ENCODE data around the gene OR10A4.

OR10A4 gene

DNA sequence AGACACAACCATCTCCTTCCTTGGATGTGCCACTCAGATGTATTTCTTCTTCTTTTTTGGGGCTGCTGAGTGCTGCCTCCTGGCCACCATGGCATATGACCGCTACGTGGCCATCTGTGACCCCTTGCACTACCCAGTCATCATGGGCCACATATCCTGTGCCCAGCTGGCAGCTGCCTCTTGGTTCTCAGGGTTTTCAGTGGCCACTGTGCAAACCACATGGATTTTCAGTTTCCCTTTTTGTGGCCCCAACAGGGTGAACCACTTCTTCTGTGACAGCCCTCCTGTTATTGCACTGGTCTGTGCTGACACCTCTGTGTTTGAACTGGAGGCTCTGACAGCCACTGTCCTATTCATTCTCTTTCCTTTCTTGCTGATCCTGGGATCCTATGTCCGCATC is 489 bp downstream of the OR10A4 start:
- TF ChIP-seq ZNF677 (tag by site-specific recombination; IDR thresholded peaks at IDR 0.05) (no peak), YY2 (tag by site-specific recombination; IDR thresholded peaks at IDR 0.05) (no peak), ZNF555 (tag by site-specific recombination; conservative IDR thresholded peaks at IDR 0.05) (no peak), ZNF114 (tag by site-specific recombination; IDR thresholded peaks at IDR 0.05) (no peak), ZNF596 (tag by site-specific recombination; IDR thresholded peaks at IDR 0.05) (no peak), ZNF785 (tag by site-specific recombination; IDR thresholded peaks at IDR 0.05) (no peak), RBAK (tag by site-specific recombination; IDR thresholded peaks at IDR 0.05) (no peak), ZNF221 (tag by site-specific recombination; IDR thresholded peaks at IDR 0.05; ENCODE audit: borderline replicate concordance) (no peak), BCL11A (tag by site-specific recombination; IDR thresholded peaks at IDR 0.05; ENCODE audit: low read depth) (no peak), ZNF76 (tag by site-specific recombination; IDR thresholded peaks at IDR 0.05; ENCODE audit: borderline replicate concordance, low read depth) (no peak), ZNF658 (tag by site-specific recombination; IDR thresholded peaks at IDR 0.05) (no peak), ZNF274 (IDR thresholded peaks at IDR 0.05; ENCODE audit: low read length) (no peak), ZNF274 (tag by site-specific recombination; IDR thresholded peaks at IDR 0.05; ENCODE audit: borderline replicate concordance) (no peak), ZNF175 (tag by site-specific recombination; IDR thresholded peaks at IDR 0.05) (no peak), ZNF530 (tag by site-specific recombination; IDR thresholded peaks at IDR 0.05; ENCODE audit: low read depth) (no peak)
- TF ChIP-seq, protein P1, sequence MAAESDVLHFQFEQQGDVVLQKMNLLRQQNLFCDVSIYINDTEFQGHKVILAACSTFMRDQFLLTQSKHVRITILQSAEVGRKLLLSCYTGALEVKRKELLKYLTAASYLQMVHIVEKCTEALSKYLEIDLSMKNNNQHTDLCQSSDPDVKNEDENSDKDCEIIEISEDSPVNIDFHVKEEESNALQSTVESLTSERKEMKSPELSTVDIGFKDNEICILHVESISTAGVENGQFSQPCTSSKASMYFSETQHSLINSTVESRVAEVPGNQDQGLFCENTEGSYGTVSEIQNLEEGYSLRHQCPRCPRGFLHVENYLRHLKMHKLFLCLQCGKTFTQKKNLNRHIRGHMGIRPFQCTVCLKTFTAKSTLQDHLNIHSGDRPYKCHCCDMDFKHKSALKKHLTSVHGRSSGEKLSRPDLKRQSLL (tag by site-specific recombination; IDR thresholded peaks at IDR 0.05) = no peak
- TF ChIP-seq, protein P2, sequence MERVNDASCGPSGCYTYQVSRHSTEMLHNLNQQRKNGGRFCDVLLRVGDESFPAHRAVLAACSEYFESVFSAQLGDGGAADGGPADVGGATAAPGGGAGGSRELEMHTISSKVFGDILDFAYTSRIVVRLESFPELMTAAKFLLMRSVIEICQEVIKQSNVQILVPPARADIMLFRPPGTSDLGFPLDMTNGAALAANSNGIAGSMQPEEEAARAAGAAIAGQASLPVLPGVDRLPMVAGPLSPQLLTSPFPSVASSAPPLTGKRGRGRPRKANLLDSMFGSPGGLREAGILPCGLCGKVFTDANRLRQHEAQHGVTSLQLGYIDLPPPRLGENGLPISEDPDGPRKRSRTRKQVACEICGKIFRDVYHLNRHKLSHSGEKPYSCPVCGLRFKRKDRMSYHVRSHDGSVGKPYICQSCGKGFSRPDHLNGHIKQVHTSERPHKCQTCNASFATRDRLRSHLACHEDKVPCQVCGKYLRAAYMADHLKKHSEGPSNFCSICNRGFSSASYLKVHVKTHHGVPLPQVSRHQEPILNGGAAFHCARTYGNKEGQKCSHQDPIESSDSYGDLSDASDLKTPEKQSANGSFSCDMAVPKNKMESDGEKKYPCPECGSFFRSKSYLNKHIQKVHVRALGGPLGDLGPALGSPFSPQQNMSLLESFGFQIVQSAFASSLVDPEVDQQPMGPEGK (tag by site-specific recombination; IDR thresholded peaks at IDR 0.05) = no peak
- TF ChIP-seq, protein P3, sequence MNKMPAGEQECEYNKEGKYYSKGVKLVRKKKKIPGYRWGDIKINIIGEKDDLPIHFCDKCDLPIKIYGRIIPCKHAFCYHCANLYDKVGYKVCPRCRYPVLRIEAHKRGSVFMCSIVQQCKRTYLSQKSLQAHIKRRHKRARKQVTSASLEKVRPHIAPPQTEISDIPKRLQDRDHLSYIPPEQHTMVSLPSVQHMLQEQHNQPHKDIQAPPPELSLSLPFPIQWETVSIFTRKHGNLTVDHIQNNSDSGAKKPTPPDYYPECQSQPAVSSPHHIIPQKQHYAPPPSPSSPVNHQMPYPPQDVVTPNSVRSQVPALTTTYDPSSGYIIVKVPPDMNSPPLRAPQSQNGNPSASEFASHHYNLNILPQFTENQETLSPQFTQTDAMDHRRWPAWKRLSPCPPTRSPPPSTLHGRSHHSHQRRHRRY (tag by site-specific recombination; IDR thresholded peaks at IDR 0.05) = no peak
- TF ChIP-seq, protein P4, sequence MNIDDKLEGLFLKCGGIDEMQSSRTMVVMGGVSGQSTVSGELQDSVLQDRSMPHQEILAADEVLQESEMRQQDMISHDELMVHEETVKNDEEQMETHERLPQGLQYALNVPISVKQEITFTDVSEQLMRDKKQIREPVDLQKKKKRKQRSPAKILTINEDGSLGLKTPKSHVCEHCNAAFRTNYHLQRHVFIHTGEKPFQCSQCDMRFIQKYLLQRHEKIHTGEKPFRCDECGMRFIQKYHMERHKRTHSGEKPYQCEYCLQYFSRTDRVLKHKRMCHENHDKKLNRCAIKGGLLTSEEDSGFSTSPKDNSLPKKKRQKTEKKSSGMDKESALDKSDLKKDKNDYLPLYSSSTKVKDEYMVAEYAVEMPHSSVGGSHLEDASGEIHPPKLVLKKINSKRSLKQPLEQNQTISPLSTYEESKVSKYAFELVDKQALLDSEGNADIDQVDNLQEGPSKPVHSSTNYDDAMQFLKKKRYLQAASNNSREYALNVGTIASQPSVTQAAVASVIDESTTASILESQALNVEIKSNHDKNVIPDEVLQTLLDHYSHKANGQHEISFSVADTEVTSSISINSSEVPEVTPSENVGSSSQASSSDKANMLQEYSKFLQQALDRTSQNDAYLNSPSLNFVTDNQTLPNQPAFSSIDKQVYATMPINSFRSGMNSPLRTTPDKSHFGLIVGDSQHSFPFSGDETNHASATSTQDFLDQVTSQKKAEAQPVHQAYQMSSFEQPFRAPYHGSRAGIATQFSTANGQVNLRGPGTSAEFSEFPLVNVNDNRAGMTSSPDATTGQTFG (tag by site-specific recombination; IDR thresholded peaks at IDR 0.05; ENCODE audit: borderline replicate concordance) = no peak
- ChIA-PET POLR2A (no interaction called here), CTCF (no interaction called here)
- no peaks in the 10 kb centered on the region for H3K9me3 ChIP-seq (ENCODE audit: control insufficient read depth, insufficient read depth, low read depth, low read length)
- no peak overlapping the region for H3K4me3 ChIP-seq (ENCODE audit: low read depth, low read length)
- H3K27ac ChIP-seq (ENCODE audit: extremely low read depth, low read depth, low read length) = no peak overlapping the region
- H3K36me3 ChIP-seq (ENCODE audit: control insufficient read depth in 2 of 2, insufficient read depth in 1 of 2, low read length in 2 of 2) = no peaks in the 10 kb centered on the region
- H3K4me1 ChIP-seq (ENCODE audit: control insufficient read depth, insufficient read depth, low read length) = no peaks in the 10 kb centered on the region

DNA sequence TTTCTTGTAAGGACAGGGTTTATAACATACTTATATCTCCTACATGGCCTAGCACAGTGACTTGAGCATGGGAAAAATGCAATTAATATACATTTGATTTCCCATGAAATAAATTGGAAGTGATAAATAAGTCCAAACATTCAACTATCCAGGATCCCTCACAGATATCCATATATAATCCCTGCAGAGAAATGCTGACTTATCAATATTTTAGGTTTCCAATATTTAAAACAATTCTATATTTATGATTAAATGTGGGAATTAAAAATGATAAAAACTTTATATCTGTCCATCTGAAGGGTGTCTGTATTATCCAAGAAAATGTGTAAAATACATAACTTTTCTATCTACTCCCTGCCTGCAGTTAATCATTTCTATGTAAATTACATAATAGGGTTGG is 6.3 kb downstream of the OR10A4 start:
- no peaks in the 10 kb centered on the region for H3K9me3 ChIP-seq (ENCODE audit: control insufficient read depth, insufficient read depth, low read depth, low read length)
- H3K4me1 ChIP-seq (ENCODE audit: control insufficient read depth, insufficient read depth, low read length) = no peaks in the 10 kb centered on the region
- ChIA-PET POLR2A (no interaction called here), CTCF (interaction anchor here (1.3 kb wide), 1 partner anchor 70 kb away, joined by 5 read pairs; no protein-coding TSS in a partner anchor)
- no peak overlapping the region for H3K27ac ChIP-seq (ENCODE audit: extremely low read depth, low read depth, low read length)
- TF ChIP-seq, protein P5, sequence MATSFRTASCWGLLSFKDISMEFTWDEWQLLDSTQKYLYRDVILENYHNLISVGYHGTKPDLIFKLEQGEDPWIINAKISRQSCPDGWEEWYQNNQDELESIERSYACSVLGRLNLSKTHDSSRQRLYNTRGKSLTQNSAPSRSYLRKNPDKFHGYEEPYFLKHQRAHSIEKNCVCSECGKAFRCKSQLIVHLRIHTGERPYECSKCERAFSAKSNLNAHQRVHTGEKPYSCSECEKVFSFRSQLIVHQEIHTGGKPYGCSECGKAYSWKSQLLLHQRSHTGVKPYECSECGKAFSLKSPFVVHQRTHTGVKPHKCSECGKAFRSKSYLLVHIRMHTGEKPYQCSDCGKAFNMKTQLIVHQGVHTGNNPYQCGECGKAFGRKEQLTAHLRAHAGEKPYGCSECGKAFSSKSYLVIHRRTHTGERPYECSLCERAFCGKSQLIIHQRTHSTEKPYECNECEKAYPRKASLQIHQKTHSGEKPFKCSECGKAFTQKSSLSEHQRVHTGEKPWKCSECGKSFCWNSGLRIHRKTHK (tag by site-specific recombination; IDR thresholded peaks at IDR 0.05) = no peak
- no peak for TF ChIP-seq ZNF335 (tag by site-specific recombination; conservative IDR thresholded peaks at IDR 0.05)
- no peak for TF ChIP-seq ZBTB20 (tag by site-specific recombination; IDR thresholded peaks at IDR 0.05)
- TF ChIP-seq, protein P6, sequence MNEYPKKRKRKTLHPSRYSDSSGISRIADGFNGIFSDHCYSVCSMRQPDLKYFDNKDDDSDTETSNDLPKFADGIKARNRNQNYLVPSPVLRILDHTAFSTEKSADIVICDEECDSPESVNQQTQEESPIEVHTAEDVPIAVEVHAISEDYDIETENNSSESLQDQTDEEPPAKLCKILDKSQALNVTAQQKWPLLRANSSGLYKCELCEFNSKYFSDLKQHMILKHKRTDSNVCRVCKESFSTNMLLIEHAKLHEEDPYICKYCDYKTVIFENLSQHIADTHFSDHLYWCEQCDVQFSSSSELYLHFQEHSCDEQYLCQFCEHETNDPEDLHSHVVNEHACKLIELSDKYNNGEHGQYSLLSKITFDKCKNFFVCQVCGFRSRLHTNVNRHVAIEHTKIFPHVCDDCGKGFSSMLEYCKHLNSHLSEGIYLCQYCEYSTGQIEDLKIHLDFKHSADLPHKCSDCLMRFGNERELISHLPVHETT (tag by site-specific recombination; IDR thresholded peaks at IDR 0.05) = no peak
- TF ChIP-seq, protein P7, sequence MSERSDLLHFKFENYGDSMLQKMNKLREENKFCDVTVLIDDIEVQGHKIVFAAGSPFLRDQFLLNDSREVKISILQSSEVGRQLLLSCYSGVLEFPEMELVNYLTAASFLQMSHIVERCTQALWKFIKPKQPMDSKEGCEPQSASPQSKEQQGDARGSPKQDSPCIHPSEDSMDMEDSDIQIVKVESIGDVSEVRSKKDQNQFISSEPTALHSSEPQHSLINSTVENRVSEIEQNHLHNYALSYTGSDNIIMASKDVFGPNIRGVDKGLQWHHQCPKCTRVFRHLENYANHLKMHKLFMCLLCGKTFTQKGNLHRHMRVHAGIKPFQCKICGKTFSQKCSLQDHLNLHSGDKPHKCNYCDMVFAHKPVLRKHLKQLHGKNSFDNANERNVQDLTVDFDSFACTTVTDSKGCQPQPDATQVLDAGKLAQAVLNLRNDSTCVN (tag by site-specific recombination; optimal IDR thresholded peaks at IDR 0.05) = no peak
- TF ChIP-seq ZNF837 (tag by site-specific recombination; IDR thresholded peaks at IDR 0.05) = no peak
- no peaks in the 10 kb centered on the region for H3K36me3 ChIP-seq (ENCODE audit: control insufficient read depth in 2 of 2, insufficient read depth in 1 of 2, low read length in 2 of 2)
- no peak overlapping the region for H3K4me3 ChIP-seq (ENCODE audit: low read depth, low read length)
